NCI-H345 treated with DMSO at 0.1 percent for 48 hours (cell line): Measurements from ENCODE around the gene MAPK6.

Experiments
- DNase-seq: peaks from one replicate; lab custom pipeline; 2025; ENCODE audit not compliant: unreplicated experiment; lab: John Stamatoyannopoulos, UW

Gene MAPK6

GRCh38 chr15:52102463-52102862 lies 83.4 kb downstream of the MAPK6 start:
- DNase-seq: no peak

GRCh38 chr15:52103217-52104207 lies 84.5 kb downstream of the MAPK6 start:
- no peak for DNase-seq

GRCh38 chr15:52104532-52105004 lies 85.5 kb downstream of the MAPK6 start:
- no peak for DNase-seq

- no peak for DNase-seq
Observed at GRCh38 chr15:52105846-52106245, 86.8 kb downstream of the MAPK6 start.

- DNase-seq: no peak
Observed at GRCh38 chr15:52106641-52107040, 87.6 kb downstream of the MAPK6 start.

GRCh38 chr15:52107238-52107637 lies 88.2 kb downstream of the MAPK6 start:
- no peak for DNase-seq

GRCh38 chr15:52109559-52110451 lies 90.8 kb downstream of the MAPK6 start:
- no peak for DNase-seq

GRCh38 chr15:52111517-52112202 lies 92.6 kb downstream of the MAPK6 start:
- no peak for DNase-seq

GRCh38 chr15:52112203-52112750 lies 93.3 kb downstream of the MAPK6 start:
- DNase-seq: no peak

- no peak for DNase-seq
Observed at GRCh38 chr15:52113235-52113634, 94.2 kb downstream of the MAPK6 start.

GRCh38 chr15:52113708-52114107 lies 94.7 kb downstream of the MAPK6 start:
- DNase-seq: no peak

- no peak for DNase-seq
Observed at GRCh38 chr15:52114261-52115055, 95.4 kb downstream of the MAPK6 start.

GRCh38 chr15:52115598-52116427 lies 96.8 kb downstream of the MAPK6 start:
- no peak for DNase-seq
